ENCODE results near the gene ZKSCAN5. TPM values are rescaled to one million over a fixed set of nuclear protein-coding genes. Genes with fewer than 3 reads are reported as not detected.

The ZKSCAN5 gene
- polyA plus RNA-seq, 1 donor from 2014 or later: 18.6 TPM

- Histone ChIP-seq H3F3A (ENCODE audit: insufficient read depth, low read length, poor library complexity, severe bottlenecking) (no peaks in the 10 kb centered on the region), H3K36me3 (ENCODE audit: insufficient read depth, low read length) (peaks cover 4% of the 10 kb centered on the region), H3K27me3 (ENCODE audit: insufficient read depth, low read depth, low read length) (no peaks in the 10 kb centered on the region), H3K79me2 (replicated peaks; ENCODE audit: insufficient read depth, low read length) (no peaks in the 10 kb centered on the region), H3K27ac (ENCODE audit: low read length) (no peak overlapping the region), H3K4me3 (ENCODE audit: low read length) (no peak overlapping the region), H3K9me2 (ENCODE audit: insufficient read depth, low read length) (no peaks in the 10 kb centered on the region), H2AFZ (ENCODE audit: low read depth, low read length) (no peak overlapping the region), H3K9me3 (ENCODE audit: low read length) (no peaks in the 10 kb centered on the region), H4K20me1 (ENCODE audit: insufficient read depth) (no peaks in the 10 kb centered on the region), H3K4me2 (ENCODE audit: low read length) (no peak overlapping the region), H3K9ac (ENCODE audit: low read length) (no peak overlapping the region)
- TF ChIP-seq EP300 (conservative IDR thresholded peaks at IDR 0.05; ENCODE audit: poor library complexity, severe bottlenecking): no peak
- no peak for TF ChIP-seq TAF1 (IDR thresholded peaks at IDR 0.05; ENCODE audit: low read depth)
- TF ChIP-seq CTCF (IDR thresholded peaks at IDR 0.05; ENCODE audit: poor library complexity, severe bottlenecking): no peak
- no peak for TF ChIP-seq REST (IDR thresholded peaks at IDR 0.05; ENCODE audit: borderline replicate concordance)
- TF ChIP-seq RAD21 (conservative IDR thresholded peaks at IDR 0.05): no peak
- TF ChIP-seq MXI1 (conservative IDR thresholded peaks at IDR 0.05; ENCODE audit: poor library complexity, severe bottlenecking): no peak
- TF ChIP-seq POLR2AphosphoS5 (IDR thresholded peaks at IDR 0.05): no peak
- TF ChIP-seq EZH2 (IDR thresholded peaks at IDR 0.05; ENCODE audit: borderline replicate concordance, insufficient read depth, low read length, poor library complexity, severe bottlenecking): no peak
- no peak for TF ChIP-seq SMC3 (conservative IDR thresholded peaks at IDR 0.05; ENCODE audit: poor library complexity)
Measured at GRCh38 chr7:99571768-99572167, 67.3 kb downstream of the ZKSCAN5 start.

- Histone ChIP-seq H3K4me2 (ENCODE audit: low read length) (no peak overlapping the region), H3K9ac (ENCODE audit: low read length) (no peak overlapping the region), H2AFZ (ENCODE audit: low read depth, low read length) (no peak overlapping the region), H3K9me3 (ENCODE audit: low read length) (no peaks in the 10 kb centered on the region), H3K27me3 (ENCODE audit: insufficient read depth, low read depth, low read length) (no peaks in the 10 kb centered on the region), H3K4me3 (ENCODE audit: low read length) (no peak overlapping the region), H3K36me3 (ENCODE audit: insufficient read depth, low read length) (peaks cover 4% of the 10 kb centered on the region), H4K20me1 (ENCODE audit: insufficient read depth) (no peaks in the 10 kb centered on the region), H3K9me2 (ENCODE audit: insufficient read depth, low read length) (no peaks in the 10 kb centered on the region), H3F3A (ENCODE audit: insufficient read depth, low read length, poor library complexity, severe bottlenecking) (no peaks in the 10 kb centered on the region), H3K79me2 (replicated peaks; ENCODE audit: insufficient read depth, low read length) (no peaks in the 10 kb centered on the region), H3K27ac (ENCODE audit: low read length) (no peak overlapping the region)
- no peak for TF ChIP-seq MXI1 (conservative IDR thresholded peaks at IDR 0.05; ENCODE audit: poor library complexity, severe bottlenecking)
- TF ChIP-seq REST (IDR thresholded peaks at IDR 0.05; ENCODE audit: borderline replicate concordance): no peak
- no peak for TF ChIP-seq CTCF (IDR thresholded peaks at IDR 0.05; ENCODE audit: poor library complexity, severe bottlenecking)
- TF ChIP-seq EZH2 (IDR thresholded peaks at IDR 0.05; ENCODE audit: borderline replicate concordance, insufficient read depth, low read length, poor library complexity, severe bottlenecking): no peak
- no peak for TF ChIP-seq POLR2AphosphoS5 (IDR thresholded peaks at IDR 0.05)
- no peak for TF ChIP-seq TAF1 (IDR thresholded peaks at IDR 0.05; ENCODE audit: low read depth)
- no peak for TF ChIP-seq EP300 (conservative IDR thresholded peaks at IDR 0.05; ENCODE audit: poor library complexity, severe bottlenecking)
- no peak for TF ChIP-seq SMC3 (conservative IDR thresholded peaks at IDR 0.05; ENCODE audit: poor library complexity)
- TF ChIP-seq RAD21 (conservative IDR thresholded peaks at IDR 0.05): no peak
Measured at GRCh38 chr7:99573257-99573656, 68.8 kb downstream of the ZKSCAN5 start.
